ENCODE measurements around the gene PARVB.

The PARVB gene

GRCh38 chr22:44019416-44019815, 4.7 kb upstream of the PARVB start:
- H3K4me3 ChIP-seq (ENCODE audit: low read depth in 1 of 2, low read length in 2 of 2): no peak overlapping the region
- no peaks in the 10 kb centered on the region for H3K36me3 ChIP-seq (ENCODE audit: control insufficient read depth in 1 of 2, insufficient read depth in 2 of 2, low read length in 2 of 2)
- no peaks in the 10 kb centered on the region for H3K9me3 ChIP-seq (ENCODE audit: control insufficient read depth in 1 of 2, low read length in 2 of 2)
- no peaks in the 10 kb centered on the region for H3K27me3 ChIP-seq (ENCODE audit: low read depth, low read length)
- no peaks in the 10 kb centered on the region for H3K4me1 ChIP-seq (ENCODE audit: control insufficient read depth in 1 of 2, insufficient read depth in 2 of 2, low read length in 2 of 2)
- H3K27ac ChIP-seq (ENCODE audit: low read length): no peak overlapping the region

GRCh38 chr22:44019846-44020245, 4.3 kb upstream of the PARVB start:
- Histone ChIP-seq H3K36me3 (ENCODE audit: control insufficient read depth in 1 of 2, insufficient read depth in 2 of 2, low read length in 2 of 2) (no peaks in the 10 kb centered on the region), H3K27ac (ENCODE audit: low read length) (no peak overlapping the region)

GRCh38 chr22:44020981-44021380, 3.1 kb upstream of the PARVB start:
- no peak overlapping the region for H3K4me3 ChIP-seq (ENCODE audit: low read depth in 1 of 2, low read length in 2 of 2)
- peaks cover 0 to 8% of the 10 kb centered on the region in 2 donors for H3K4me1 ChIP-seq (ENCODE audit: control insufficient read depth in 1 of 2, insufficient read depth in 2 of 2, low read length in 2 of 2)
- H3K9me3 ChIP-seq (ENCODE audit: control insufficient read depth in 1 of 2, low read length in 2 of 2): no peaks in the 10 kb centered on the region
- no peaks in the 10 kb centered on the region for H3K27me3 ChIP-seq (ENCODE audit: low read depth, low read length)
- no peak overlapping the region for H3K27ac ChIP-seq (ENCODE audit: low read length)
- no peaks in the 10 kb centered on the region for H3K36me3 ChIP-seq (ENCODE audit: control insufficient read depth in 1 of 2, insufficient read depth in 2 of 2, low read length in 2 of 2)

More at GRCh38 chr22:44019846-44020245, 4.3 kb upstream of the PARVB start:
- Histone ChIP-seq H3K27me3 (ENCODE audit: low read depth, low read length) (no peaks in the 10 kb centered on the region), H3K9me3 (ENCODE audit: control insufficient read depth in 1 of 2, low read length in 2 of 2) (no peaks in the 10 kb centered on the region), H3K4me1 (ENCODE audit: control insufficient read depth in 1 of 2, insufficient read depth in 2 of 2, low read length in 2 of 2) (peaks cover 0 to 3% of the 10 kb centered on the region in 2 donors), H3K4me3 (ENCODE audit: low read depth in 1 of 2, low read length in 2 of 2) (no peak overlapping the region)

- H3K4me3 ChIP-seq (ENCODE audit: low read depth in 1 of 2, low read length in 2 of 2): peak overlapping the region; percentile 63 to 64
- H3K27me3 ChIP-seq (ENCODE audit: low read depth, low read length): no peaks in the 10 kb centered on the region
- H3K27ac ChIP-seq (ENCODE audit: low read length): no peak overlapping the region
- no peaks in the 10 kb centered on the region for H3K36me3 ChIP-seq (ENCODE audit: control insufficient read depth in 1 of 2, insufficient read depth in 2 of 2, low read length in 2 of 2)
- H3K9me3 ChIP-seq (ENCODE audit: control insufficient read depth in 1 of 2, low read length in 2 of 2): no peaks in the 10 kb centered on the region
- H3K4me1 ChIP-seq (ENCODE audit: control insufficient read depth in 1 of 2, insufficient read depth in 2 of 2, low read length in 2 of 2): peaks cover 0 to 13% of the 10 kb centered on the region in 2 donors
Observed at GRCh38 chr22:44023404-44024287, 456 bp upstream of the PARVB start.

GRCh38 chr22:44025171-44026065, 1.3 kb downstream of the PARVB start:
- no peaks in the 10 kb centered on the region for H3K27me3 ChIP-seq (ENCODE audit: low read depth, low read length)
- peak overlapping the region; percentile 48 to 64 for H3K4me3 ChIP-seq (ENCODE audit: low read depth in 1 of 2, low read length in 2 of 2)
- H3K27ac ChIP-seq (ENCODE audit: low read length): peak overlapping the region; percentile 82
- no peaks in the 10 kb centered on the region for H3K36me3 ChIP-seq (ENCODE audit: control insufficient read depth in 1 of 2, insufficient read depth in 2 of 2, low read length in 2 of 2)
- no peaks in the 10 kb centered on the region for H3K9me3 ChIP-seq (ENCODE audit: control insufficient read depth in 1 of 2, low read length in 2 of 2)
- peaks cover 0 to 13% of the 10 kb centered on the region in 2 donors for H3K4me1 ChIP-seq (ENCODE audit: control insufficient read depth in 1 of 2, insufficient read depth in 2 of 2, low read length in 2 of 2)

GRCh38 chr22:44026066-44026629, 2.0 kb downstream of the PARVB start:
- no peaks in the 10 kb centered on the region for H3K27me3 ChIP-seq (ENCODE audit: low read depth, low read length)
- peak overlapping the region; percentile 82 for H3K27ac ChIP-seq (ENCODE audit: low read length)
- no peaks in the 10 kb centered on the region for H3K9me3 ChIP-seq (ENCODE audit: control insufficient read depth in 1 of 2, low read length in 2 of 2)
- peak overlapping the region in 1 of 2 donors; percentile 11 for H3K4me3 ChIP-seq (ENCODE audit: low read depth in 1 of 2, low read length in 2 of 2)
- H3K4me1 ChIP-seq (ENCODE audit: control insufficient read depth in 1 of 2, insufficient read depth in 2 of 2, low read length in 2 of 2): peaks cover 0 to 13% of the 10 kb centered on the region in 2 donors
- no peaks in the 10 kb centered on the region for H3K36me3 ChIP-seq (ENCODE audit: control insufficient read depth in 1 of 2, insufficient read depth in 2 of 2, low read length in 2 of 2)

GRCh38 chr22:44026630-44027511, 2.8 kb downstream of the PARVB start:
- Histone ChIP-seq H3K4me3 (ENCODE audit: low read depth in 1 of 2, low read length in 2 of 2) (no peak overlapping the region), H3K27ac (ENCODE audit: low read length) (peak overlapping the region; percentile 82), H3K9me3 (ENCODE audit: control insufficient read depth in 1 of 2, low read length in 2 of 2) (no peaks in the 10 kb centered on the region), H3K27me3 (ENCODE audit: low read depth, low read length) (no peaks in the 10 kb centered on the region), H3K36me3 (ENCODE audit: control insufficient read depth in 1 of 2, insufficient read depth in 2 of 2, low read length in 2 of 2) (no peaks in the 10 kb centered on the region), H3K4me1 (ENCODE audit: control insufficient read depth in 1 of 2, insufficient read depth in 2 of 2, low read length in 2 of 2) (peaks cover 0 to 13% of the 10 kb centered on the region in 2 donors)

GRCh38 chr22:44028091-44028490, 4.0 kb downstream of the PARVB start:
- no peaks in the 10 kb centered on the region for H3K9me3 ChIP-seq (ENCODE audit: control insufficient read depth in 1 of 2, low read length in 2 of 2)
- peaks cover 0 to 13% of the 10 kb centered on the region in 2 donors for H3K4me1 ChIP-seq (ENCODE audit: control insufficient read depth in 1 of 2, insufficient read depth in 2 of 2, low read length in 2 of 2)
- H3K4me3 ChIP-seq (ENCODE audit: low read depth in 1 of 2, low read length in 2 of 2): no peak overlapping the region
- no peaks in the 10 kb centered on the region for H3K36me3 ChIP-seq (ENCODE audit: control insufficient read depth in 1 of 2, insufficient read depth in 2 of 2, low read length in 2 of 2)
- H3K27ac ChIP-seq (ENCODE audit: low read length): no peak overlapping the region
- H3K27me3 ChIP-seq (ENCODE audit: low read depth, low read length): no peaks in the 10 kb centered on the region

- H3K27me3 ChIP-seq (ENCODE audit: low read depth, low read length): no peaks in the 10 kb centered on the region
- H3K9me3 ChIP-seq (ENCODE audit: control insufficient read depth in 1 of 2, low read length in 2 of 2): no peaks in the 10 kb centered on the region
- H3K4me1 ChIP-seq (ENCODE audit: control insufficient read depth in 1 of 2, insufficient read depth in 2 of 2, low read length in 2 of 2): peaks cover 0 to 13% of the 10 kb centered on the region in 2 donors
- H3K36me3 ChIP-seq (ENCODE audit: control insufficient read depth in 1 of 2, insufficient read depth in 2 of 2, low read length in 2 of 2): no peaks in the 10 kb centered on the region
- H3K27ac ChIP-seq (ENCODE audit: low read length): no peak overlapping the region
- H3K4me3 ChIP-seq (ENCODE audit: low read depth in 1 of 2, low read length in 2 of 2): no peak overlapping the region
Observed at GRCh38 chr22:44029069-44029468, 5.0 kb downstream of the PARVB start.

- Histone ChIP-seq H3K27me3 (ENCODE audit: low read depth, low read length) (no peaks in the 10 kb centered on the region), H3K36me3 (ENCODE audit: control insufficient read depth in 1 of 2, insufficient read depth in 2 of 2, low read length in 2 of 2) (no peaks in the 10 kb centered on the region), H3K4me3 (ENCODE audit: low read depth in 1 of 2, low read length in 2 of 2) (no peak overlapping the region), H3K27ac (ENCODE audit: low read length) (no peak overlapping the region), H3K4me1 (ENCODE audit: control insufficient read depth in 1 of 2, insufficient read depth in 2 of 2, low read length in 2 of 2) (peaks cover 0 to 7% of the 10 kb centered on the region in 2 donors), H3K9me3 (ENCODE audit: control insufficient read depth in 1 of 2, low read length in 2 of 2) (no peaks in the 10 kb centered on the region)
Observed at GRCh38 chr22:44030051-44030701, 6.1 kb downstream of the PARVB start.

Data from muscle layer of duodenum (tissue), 2 donors.